Keratinocyte (primary cell): ENCODE measurements around the gene ADGRL3. TPM values are rescaled to one million over a fixed set of nuclear protein-coding genes. Genes with fewer than 3 reads are reported as not detected.

Experiments used
- DNase-seq: peaks from one replicate; pipeline ENCODE4 v3.0.0-alpha.2; 2011; ENCODE audit warnings: low read depth, missing footprints, low spot score
- FAIRE-seq: peaks from 2 replicates; lab custom pipeline; 2011; peaks lifted over from hg19 to GRCh38; lab: Jason Lieb, UNC
- H2AFZ ChIP-seq: 2 replicates; pipeline ENCODE4 v1.6.0; 2012; ENCODE audit warnings: low read length, control low read depth, inconsistent platforms; ENCODE audit not compliant: control insufficient read depth
- H3K27ac ChIP-seq: 2 replicates; pipeline ENCODE4 v1.5.1; 2011; ENCODE audit warnings: low read length; ENCODE audit not compliant: control insufficient read depth, insufficient read depth
- H3K27me3 ChIP-seq: 3 replicates; pipeline ENCODE4 v1.6.0; 2011; ENCODE audit warnings: low read length; ENCODE audit not compliant: control insufficient read depth, insufficient read depth; ENCODE audit errors: extremely low read depth
- H3K36me3 ChIP-seq, 2 experiments: 2 replicates in 1 of 2; 3 replicates in 1 of 2; pipeline ENCODE4 v1.5.1; 2011; ENCODE audit warnings: low read length in 2 of 2, mild to moderate bottlenecking in 1 of 2; ENCODE audit not compliant: control insufficient read depth in 2 of 2, insufficient read depth in 2 of 2; ENCODE audit errors: extremely low read depth in 1 of 2
- H3K4me1 ChIP-seq: 3 replicates; pipeline ENCODE4 v1.5.1; 2011; ENCODE audit warnings: low read length; ENCODE audit not compliant: control insufficient read depth, insufficient read depth; ENCODE audit errors: extremely low read depth
- H3K4me2 ChIP-seq: 3 replicates; pipeline ENCODE4 v1.6.0; 2011; ENCODE audit warnings: low read depth, low read length; ENCODE audit not compliant: control insufficient read depth, insufficient read depth; ENCODE audit errors: extremely low read depth
- H3K4me3 ChIP-seq, 3 experiments: fragments of 200-600 bp in 1 of 3; sonication (generic) in 1 of 3; 2 replicates in 2 of 3; 3 replicates in 1 of 3; pipeline ENCODE4 v1.5.1; 2011 to 2016; ENCODE audit warnings: low read length in 3 of 3, mild to moderate bottlenecking in 3 of 3, control low read depth in 2 of 3, inconsistent platforms in 1 of 3, low read depth in 1 of 3, mixed read lengths in 1 of 3, mixed run types in 1 of 3, moderate library complexity in 1 of 3; ENCODE audit not compliant: control insufficient read depth in 2 of 3, insufficient read depth in 2 of 3; ENCODE audit errors: extremely low read depth in 1 of 3
- H3K79me2 ChIP-seq: 2 replicates; pipeline ENCODE4 v1.6.0; 2012; ENCODE audit warnings: low read length; ENCODE audit not compliant: control insufficient read depth, insufficient read depth
- H3K9ac ChIP-seq: 3 replicates; pipeline ENCODE4 v1.6.0; 2011; ENCODE audit warnings: low read length; ENCODE audit not compliant: control insufficient read depth, insufficient read depth; ENCODE audit errors: extremely low read depth
- H3K9me1 ChIP-seq: 3 replicates; pipeline ENCODE4 v1.6.0; 2011; ENCODE audit warnings: low read length; ENCODE audit not compliant: control insufficient read depth, insufficient read depth; ENCODE audit errors: extremely low read depth
- H3K9me3 ChIP-seq: 2 replicates; pipeline ENCODE4 v1.5.1; 2012; ENCODE audit warnings: low read depth, low read length; ENCODE audit not compliant: control insufficient read depth
- H4K20me1 ChIP-seq: 3 replicates; pipeline ENCODE4 v1.6.0; 2011; ENCODE audit warnings: low read length; ENCODE audit not compliant: control insufficient read depth, insufficient read depth; ENCODE audit errors: extremely low read depth
- EZH2 ChIP-seq: IDR thresholded peaks from one replicate; pipeline ENCODE4 v1.6.1; 2012; ENCODE audit warnings: inconsistent platforms, mild to moderate bottlenecking, low read length, moderate library complexity
- dilution Hi-C: fragments of 300-500 bp; cut with MboI; formaldehyde crosslinking; loops from one replicate; pipeline ENCODE4 v1.7.0; 2020; ENCODE audit warnings: low sequenced_read_pairs; ENCODE audit not compliant: extremely low pct_ligation_motif_present
- polyA plus RNA-seq, 5 experiments: library from polyadenylated mRNA; depleted of rRNA in 3 of 5; stranded (reverse) in 3 of 5; stranded (forward) in 1 of 5; unstranded in 1 of 5; fragments of >200 nt; gene quantifications; 1 replicate in 1 of 5; 2 replicates in 3 of 5; 3 replicates in 1 of 5; pipeline versions ENCODE4 v1.2.1 to v1.2.3, GENCODE V29; 2011 to 2012; ENCODE audit warnings: missing spikeins in 2 of 5, low read depth in 1 of 5, low replicate concordance in 1 of 5
- TF ChIP-seq, protein P1 (sequence below), 3 experiments: IDR thresholded peaks in 1 of 3; conservative IDR thresholded peaks in 1 of 3; optimal IDR thresholded peaks in 1 of 3; 2 replicates in 2 of 3; 3 replicates in 1 of 3; pipeline versions ENCODE3 to v1.5.1; 2011; ENCODE audit warnings: low read length in 3 of 3, mild to moderate bottlenecking in 3 of 3, moderate library complexity in 2 of 3, control low read depth in 1 of 3, inconsistent platforms in 1 of 3; ENCODE audit not compliant: insufficient read depth in 2 of 3; ENCODE audit errors: extremely low read depth in 1 of 3

ADGRL3 gene
- polyA plus RNA-seq, 1 donor (not counting 4 experiments of a cell fraction or from before 2014, with no cell fraction given): 0.18 TPM

DNA sequence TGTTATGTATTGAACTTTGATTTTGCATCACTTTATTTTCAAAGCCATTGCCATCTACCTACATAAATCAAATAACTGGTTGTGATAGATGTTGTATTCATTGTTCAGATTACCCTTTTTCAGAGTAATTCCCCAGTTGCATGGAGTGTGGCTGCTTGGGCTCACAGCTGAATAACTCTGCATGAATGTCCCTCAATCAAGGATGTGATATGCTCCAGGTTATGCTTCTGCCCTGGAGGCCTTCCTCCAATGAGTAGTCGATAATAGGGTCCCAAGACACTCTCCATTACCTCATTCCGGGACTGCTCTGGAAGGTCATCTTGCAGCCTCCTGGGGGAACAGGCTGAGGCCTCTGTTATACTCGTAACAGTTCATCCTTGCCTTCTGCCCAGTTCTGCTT is 251.8 kb downstream of the ADGRL3 start:
- Histone ChIP-seq H3K4me2 (no peak overlapping the region), H3K9me1 (no peaks in the 10 kb centered on the region), H3K27me3 (no peaks in the 10 kb centered on the region), H4K20me1 (no peaks in the 10 kb centered on the region), H3K27ac (no peak overlapping the region), H3K4me1 (peaks cover 6% of the 10 kb centered on the region), H3K36me3 (no peaks in the 10 kb centered on the region), H3K9me3 (no peaks in the 10 kb centered on the region), H3K4me3 (no peak overlapping the region), H3K9ac (no peak overlapping the region), H3K79me2 (no peaks in the 10 kb centered on the region), H2AFZ (no peak overlapping the region)
- dilution Hi-C loops: no loop called here
- DNase-seq: no peak
- FAIRE-seq: no peak
- TF ChIP-seq, protein P1, sequence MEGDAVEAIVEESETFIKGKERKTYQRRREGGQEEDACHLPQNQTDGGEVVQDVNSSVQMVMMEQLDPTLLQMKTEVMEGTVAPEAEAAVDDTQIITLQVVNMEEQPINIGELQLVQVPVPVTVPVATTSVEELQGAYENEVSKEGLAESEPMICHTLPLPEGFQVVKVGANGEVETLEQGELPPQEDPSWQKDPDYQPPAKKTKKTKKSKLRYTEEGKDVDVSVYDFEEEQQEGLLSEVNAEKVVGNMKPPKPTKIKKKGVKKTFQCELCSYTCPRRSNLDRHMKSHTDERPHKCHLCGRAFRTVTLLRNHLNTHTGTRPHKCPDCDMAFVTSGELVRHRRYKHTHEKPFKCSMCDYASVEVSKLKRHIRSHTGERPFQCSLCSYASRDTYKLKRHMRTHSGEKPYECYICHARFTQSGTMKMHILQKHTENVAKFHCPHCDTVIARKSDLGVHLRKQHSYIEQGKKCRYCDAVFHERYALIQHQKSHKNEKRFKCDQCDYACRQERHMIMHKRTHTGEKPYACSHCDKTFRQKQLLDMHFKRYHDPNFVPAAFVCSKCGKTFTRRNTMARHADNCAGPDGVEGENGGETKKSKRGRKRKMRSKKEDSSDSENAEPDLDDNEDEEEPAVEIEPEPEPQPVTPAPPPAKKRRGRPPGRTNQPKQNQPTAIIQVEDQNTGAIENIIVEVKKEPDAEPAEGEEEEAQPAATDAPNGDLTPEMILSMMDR (optimal IDR thresholded peaks at IDR 0.05 in 1 of 3, IDR thresholded peaks at IDR 0.05 in 1 of 3, conservative IDR thresholded peaks at IDR 0.05 in 1 of 3; ENCODE audit: extremely low read depth in 1 of 3, insufficient read depth in 2 of 3, low read length in 3 of 3): no peak
- no peak for TF ChIP-seq EZH2

- no peaks in the 10 kb centered on the region for H3K27me3 ChIP-seq
- H3K27ac ChIP-seq: peak overlapping the region; percentile 84
- H3K79me2 ChIP-seq: no peaks in the 10 kb centered on the region
- FAIRE-seq (no peak), DNase-seq (no peak)
- H3K9me1 ChIP-seq: no peaks in the 10 kb centered on the region
- H3K9me3 ChIP-seq: no peaks in the 10 kb centered on the region
- peak overlapping the region; percentile 60 for H2AFZ ChIP-seq
- peak overlapping the region in 2 of 3 experiments; percentile 22 to 36 for H3K4me3 ChIP-seq
- peak overlapping the region; percentile 67 for H3K4me2 ChIP-seq
- H3K36me3 ChIP-seq: no peaks in the 10 kb centered on the region
- peaks cover 24% of the 10 kb centered on the region for H3K4me1 ChIP-seq
- no peaks in the 10 kb centered on the region for H4K20me1 ChIP-seq
- H3K9ac ChIP-seq: peak overlapping the region; percentile 38
- dilution Hi-C loops: no loop called here
- TF ChIP-seq, protein P1 (optimal IDR thresholded peaks at IDR 0.05 in 1 of 3, IDR thresholded peaks at IDR 0.05 in 1 of 3, conservative IDR thresholded peaks at IDR 0.05 in 1 of 3; ENCODE audit: extremely low read depth in 1 of 3, insufficient read depth in 2 of 3, low read length in 3 of 3): no peak
- no peak for TF ChIP-seq EZH2
Observed at GRCh38 chr4:61461956-61462355, 261.8 kb downstream of the ADGRL3 start.
